ENCODE measurements around the gene NCOA6.

GRCh38 chr20:34703061-34703423 lies 122.4 kb downstream of the NCOA6 start:
- TF ChIP-seq POLR2A (IDR thresholded peaks at IDR 0.05) (no peak), CTCF (IDR thresholded peaks at IDR 0.05) (no peak)

Measured in thyroid gland (tissue), 4 donors.